HT1080 (cell line): ENCODE data around the gene SPECC1. TPM values are rescaled to one million over a fixed set of nuclear protein-coding genes. Genes with fewer than 3 reads are reported as not detected.
A peak's percentile ranks its signal among the peaks of the same experiment; 100 is the strongest.
"Not testable (repeated sequence)": the region's sequence is repeated elsewhere in the genome, so short reads cannot be mapped to it uniquely, and the experiment has no call there.

ENCODE experiments used
- DNase-seq: peaks from one replicate; pipeline ENCODE4 v3.0.0-alpha.2; 2015; ENCODE audit warnings: low read depth
- small RNA-seq: library from RNA; depleted of rRNA; stranded (forward); fragments of <200 nt; gene quantifications from one replicate; pipeline ENCODE3, GENCODE V24; 2014
- total RNA-seq: library from RNA; depleted of rRNA; stranded (reverse); fragments of >200 nt; shearing (Covaris generic); gene quantifications from 2 replicates; pipeline ENCODE4 v1.2.3, GENCODE V29; 2014; rRNA removed

SPECC1 gene
- total RNA-seq, 1 experiment from 2014 or later: 45.4 TPM

DNA sequence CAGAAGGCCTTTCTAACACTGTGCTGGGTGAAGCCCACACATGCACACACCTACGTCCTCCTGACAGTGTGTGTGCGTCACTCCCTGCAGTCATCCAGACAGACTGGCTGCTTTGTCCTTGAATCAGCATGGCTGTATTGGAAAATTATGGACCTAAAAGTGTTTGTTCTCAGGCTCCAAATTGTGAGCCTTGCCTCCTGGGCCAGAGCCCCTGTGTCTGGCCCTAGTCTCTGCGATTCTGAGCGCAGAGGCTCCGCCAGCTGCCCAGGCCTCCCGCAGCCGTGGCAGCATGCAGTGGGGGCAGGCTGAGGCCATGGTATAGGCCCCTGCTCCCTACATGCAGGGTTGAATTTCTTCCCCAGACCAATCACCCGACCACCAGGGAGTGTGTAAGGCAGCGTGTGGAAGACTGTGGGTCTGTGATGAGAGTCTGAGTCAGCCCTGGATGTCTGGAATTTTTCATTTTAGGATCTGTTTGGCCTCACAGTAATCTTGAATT, 291.3 kb downstream of the SPECC1 start:
- peak; percentile 32 for DNase-seq

DNA sequence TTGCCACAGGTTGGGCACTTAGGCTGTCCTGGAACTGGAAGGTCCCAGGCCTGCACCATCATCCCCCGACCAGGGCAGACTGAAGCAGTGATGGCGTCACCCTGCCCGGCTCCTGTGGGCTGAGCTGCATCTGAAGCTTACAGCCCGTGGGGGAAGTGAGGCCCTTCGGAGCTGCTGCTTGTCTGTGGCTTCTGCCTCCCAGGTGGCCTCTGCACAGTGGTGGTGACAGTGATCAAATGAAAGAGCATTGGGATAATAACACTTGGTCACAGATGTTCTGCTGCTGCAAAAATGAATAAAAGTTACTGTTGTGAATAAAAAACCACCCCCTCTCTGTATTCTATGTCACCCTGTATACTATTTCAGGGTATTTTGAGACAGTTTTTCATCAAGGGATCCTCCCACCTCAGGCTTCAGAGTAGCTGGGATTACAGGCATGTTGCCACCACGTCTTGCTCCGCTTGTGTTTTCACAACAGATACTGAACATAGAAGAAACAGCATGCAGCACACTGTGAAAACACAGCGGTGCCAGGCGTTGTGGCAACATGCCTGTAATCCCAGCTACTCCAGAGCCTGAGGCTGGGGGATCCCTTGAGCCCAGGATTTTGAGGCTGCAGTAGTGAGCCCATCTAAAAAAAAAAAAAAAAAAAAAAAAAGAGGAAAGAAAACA, 293.2 kb downstream of the SPECC1 start:
- no peak for DNase-seq

DNA sequence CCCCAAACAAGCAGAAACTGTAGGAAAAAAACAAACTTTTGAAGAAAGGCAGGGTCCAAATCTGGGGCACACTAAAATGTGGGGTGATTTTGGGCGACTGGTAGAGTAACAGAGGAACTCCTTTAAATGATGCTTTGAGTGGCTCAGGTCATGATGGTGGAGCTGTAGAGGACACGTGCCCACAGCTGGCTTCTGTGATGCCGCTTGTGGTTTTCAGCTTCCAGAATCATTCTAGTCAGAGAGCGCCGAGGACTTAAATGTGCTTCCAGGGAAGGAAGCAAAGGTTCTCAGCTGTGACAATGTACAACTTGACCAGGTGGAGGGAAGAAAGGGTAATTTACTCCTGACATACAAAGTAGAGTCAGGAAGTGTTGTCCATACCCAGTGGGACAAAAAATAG, 295.8 kb downstream of the SPECC1 start:
- no peak for DNase-seq

DNA sequence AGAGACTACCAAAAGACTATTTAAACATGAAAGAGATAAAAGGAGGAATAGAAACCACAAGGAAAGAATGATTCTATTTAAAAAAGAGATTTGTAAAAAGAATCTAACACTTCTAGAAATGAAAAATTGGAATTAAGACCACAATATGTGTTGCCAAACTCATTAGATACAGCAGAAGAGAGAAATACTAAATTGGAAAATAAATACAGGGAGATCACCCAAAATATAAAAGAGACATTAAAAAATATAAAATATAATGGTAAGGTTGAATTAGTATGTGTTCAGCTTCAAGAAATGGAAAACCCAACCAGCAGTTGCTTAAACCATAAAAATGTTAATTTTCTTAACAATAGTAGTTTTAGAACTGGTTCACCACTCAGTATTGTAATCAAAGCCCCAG, 297.8 kb downstream of the SPECC1 start:
- no peak for DNase-seq

DNA sequence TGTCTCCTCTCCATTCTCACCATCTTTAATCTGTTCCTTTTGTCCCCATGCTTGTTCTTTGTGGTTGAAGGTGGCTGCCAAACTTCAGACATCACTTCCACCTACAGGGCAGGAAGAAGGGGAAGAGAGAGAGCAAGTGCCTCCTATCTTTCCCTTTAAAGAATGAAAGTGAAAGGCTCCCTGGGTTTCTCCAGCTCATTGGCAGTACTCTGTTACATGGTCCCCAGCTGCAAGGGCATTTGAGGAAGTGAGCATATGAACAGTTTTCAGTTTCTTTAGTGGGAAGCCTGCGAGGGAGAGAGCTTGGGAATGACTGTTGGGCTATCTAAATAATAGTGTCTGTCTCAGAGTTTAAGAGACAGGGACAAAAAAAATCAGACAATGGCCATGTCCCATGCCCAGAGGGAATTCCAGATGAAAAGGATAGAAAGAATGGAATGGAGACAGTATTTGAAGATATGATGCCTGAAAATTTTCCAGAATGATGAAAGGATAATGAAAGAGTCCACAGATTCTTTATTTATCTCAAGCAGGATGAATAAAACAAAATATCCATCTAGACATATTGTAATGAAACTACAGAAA, 298.3 kb downstream of the SPECC1 start:
- peak; percentile 1 for DNase-seq

DNA sequence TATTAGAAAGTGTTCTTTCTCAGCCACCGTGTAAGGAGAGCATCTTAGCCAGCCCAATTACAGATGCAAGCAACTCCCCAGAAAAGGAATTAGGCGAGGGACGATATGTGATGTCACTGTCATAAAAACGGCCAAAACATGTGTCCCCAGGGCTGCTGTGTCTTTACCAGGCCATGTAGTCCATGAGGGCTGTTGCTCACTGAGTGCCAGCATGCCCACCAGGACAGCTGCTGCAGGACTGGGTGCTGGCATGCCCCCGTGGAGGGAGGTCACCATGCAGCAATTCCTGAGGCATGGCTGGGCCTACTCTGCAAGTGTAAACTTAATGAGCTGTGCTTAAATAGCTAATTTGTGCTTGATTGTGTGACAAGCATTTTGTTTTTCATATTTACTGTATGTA, 301.3 kb downstream of the SPECC1 start:
- no peak for DNase-seq

DNA sequence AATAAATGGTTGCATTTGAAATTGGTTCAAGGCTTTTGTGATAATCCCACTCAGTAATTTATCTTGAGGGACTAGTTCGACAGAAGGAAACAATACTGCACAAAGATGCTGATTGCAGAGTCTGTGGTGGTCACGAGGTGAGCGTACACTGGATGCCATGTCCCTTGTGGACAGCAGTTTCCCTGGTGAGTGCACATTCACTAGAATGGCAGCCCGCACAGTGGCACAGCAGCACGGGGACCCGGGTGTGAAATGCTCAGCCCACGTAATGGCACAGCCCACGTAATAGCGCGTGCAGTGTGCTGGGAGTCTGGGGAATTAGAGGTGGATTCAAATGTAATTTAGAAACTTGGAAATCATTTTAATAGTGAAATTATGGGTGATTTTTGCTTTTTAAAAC, 304.1 kb downstream of the SPECC1 start:
- DNase-seq: no peak

DNA sequence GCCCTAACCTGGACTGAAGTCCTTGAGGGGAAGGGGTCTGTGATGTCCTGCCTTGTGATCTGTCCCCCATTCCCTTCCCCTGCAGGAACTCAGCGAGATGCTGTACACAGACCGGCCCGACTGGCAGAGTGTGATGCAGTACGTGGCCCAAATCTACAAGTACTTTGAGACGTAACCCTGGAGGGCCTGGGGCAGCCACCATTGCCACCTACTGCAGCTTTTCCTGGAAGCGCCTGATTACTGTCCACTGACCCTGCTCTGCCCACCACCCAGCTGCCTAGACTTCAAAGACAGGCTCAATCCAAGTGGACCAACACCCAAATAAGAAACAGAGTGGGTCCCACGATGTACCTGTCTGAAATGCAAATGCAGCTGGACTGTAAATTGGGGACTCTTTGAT, 304.7 kb downstream of the SPECC1 start:
- DNase-seq: no peak

DNA sequence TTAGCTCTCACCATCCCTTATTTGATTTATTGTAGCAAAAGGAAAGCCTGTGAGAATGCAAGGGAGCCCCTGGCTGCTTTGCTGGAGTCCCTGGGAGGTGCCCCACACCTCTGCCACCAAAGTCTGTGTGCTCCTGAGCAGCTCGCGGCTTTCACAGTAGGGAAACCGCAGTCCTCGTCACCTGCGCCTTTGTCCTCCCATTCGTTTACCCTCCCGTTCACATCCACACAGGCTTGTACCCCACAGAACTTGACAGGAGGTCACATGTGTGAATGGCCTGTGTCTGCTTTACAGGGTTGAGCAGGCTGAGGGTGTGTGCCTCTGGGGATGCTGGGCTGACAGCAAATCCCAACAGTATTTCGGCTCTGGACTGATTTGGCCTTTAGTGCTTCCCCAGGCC, 305.7 kb downstream of the SPECC1 start:
- DNase-seq: no peak

DNA sequence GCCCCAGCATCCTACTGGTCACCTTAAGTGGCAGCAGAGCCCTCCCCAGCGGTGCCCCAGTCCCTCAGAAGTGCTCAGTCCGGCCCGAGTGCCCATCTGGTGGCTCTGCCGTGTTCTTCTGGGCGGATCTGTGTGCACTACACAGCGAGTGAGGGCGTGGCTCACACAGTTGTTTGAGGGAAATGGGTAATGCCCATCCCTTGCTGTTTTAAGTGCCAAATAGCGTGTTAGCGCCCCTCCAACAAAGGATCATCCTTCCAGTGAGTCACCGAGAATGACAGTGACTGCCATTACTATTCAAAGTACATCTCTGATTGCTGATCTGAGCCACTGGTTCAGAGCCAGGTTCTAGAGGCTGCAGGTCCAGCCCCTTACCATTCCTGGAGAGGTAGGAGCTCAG, 306.2 kb downstream of the SPECC1 start:
- no peak for DNase-seq

DNA sequence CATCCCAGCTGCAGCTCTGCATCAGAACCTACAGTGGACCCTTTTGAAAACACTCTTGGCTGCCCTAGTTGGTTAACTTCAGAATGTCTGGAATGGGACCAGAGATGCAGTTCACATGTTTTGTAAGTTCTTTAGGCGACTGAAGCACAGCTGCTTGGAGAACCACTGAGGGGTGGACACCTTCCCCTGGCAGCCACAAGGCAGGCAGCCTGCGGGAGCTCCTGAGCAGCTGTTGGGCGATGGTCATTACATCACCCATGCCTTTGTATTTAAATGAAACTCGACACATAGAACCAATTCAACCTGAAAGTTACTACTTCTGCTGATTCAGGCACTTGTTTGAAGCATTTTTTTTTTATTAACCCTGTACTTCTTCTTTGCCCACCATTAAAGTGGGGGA, 306.7 kb downstream of the SPECC1 start:
- DNase-seq: no peak

DNA sequence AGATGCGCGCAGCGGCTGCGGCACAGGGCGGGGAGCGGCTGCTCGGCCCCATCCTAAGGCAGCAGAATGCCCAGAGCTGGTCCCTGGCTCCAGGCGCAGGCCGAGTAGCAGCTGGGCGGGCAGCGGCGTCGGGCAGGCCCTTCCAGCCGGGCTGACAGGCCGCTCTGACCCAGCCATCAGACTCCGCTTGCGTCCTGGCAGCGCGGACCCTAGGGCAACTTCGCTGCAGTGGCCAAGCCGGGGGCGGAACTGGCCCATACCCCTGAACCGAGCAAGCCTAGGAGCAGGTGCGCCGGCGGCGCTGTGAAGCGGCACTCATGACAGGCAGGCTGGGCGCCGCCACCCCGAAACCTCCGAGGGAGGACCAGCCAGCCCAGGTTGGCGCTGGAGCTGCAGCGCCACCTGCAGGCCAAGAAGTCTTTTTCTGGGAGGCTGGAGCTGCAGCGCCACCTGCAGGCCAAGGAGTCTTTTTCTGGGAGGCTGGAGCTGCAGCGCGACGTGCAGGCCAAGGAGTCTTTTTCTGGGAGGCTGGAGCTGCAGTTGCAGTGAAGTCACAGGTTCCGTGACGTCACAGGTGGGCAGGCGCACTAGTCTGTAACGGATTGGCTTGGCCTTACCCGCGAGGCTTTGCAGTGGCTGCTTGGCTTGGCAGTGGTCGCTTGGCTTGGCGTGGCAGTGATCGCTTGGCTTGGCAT, 311.5 kb downstream of the SPECC1 start:
- peak; percentile 15 for DNase-seq

DNA sequence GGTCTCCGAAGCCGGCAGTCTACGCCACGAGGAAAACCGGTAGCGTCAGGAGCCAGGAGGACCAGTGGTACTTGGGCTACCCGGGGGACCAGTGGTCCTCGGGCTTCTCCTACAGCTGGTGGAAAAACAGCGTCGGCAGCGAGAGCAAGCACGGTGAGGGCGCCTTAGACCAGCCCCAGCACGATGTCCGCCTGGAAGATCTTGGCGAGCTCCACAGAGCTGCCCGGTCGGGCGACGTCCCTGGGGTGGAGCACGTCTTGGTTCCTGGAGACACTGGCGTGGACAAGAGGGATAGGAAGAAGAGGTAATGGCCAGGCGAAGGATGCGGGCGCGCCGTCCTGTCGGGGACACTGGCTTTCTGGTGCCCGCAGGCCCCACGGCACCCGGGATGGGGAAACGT, 312.2 kb downstream of the SPECC1 start:
- not testable (repeated sequence) for DNase-seq

DNA sequence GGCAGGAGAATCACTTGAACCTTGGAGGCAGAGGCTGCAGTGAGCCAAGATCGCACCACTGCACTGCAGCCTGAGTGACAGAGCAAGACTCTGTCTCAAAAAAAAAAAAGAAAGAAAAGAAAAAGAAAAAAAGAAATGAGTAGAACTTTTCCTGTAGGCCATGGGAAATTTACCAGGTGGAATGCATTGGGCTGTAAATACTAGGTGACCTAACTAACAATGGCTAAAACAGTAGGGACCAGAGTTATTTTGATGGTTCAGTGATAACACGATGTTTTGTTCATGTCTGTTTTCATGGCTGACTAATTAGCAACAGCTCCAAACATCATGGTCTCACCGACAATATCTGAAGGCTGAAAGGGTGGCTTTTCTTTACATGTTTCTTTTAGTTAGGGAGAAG, 318.6 kb downstream of the SPECC1 start:
- not testable (repeated sequence) for DNase-seq

DNA sequence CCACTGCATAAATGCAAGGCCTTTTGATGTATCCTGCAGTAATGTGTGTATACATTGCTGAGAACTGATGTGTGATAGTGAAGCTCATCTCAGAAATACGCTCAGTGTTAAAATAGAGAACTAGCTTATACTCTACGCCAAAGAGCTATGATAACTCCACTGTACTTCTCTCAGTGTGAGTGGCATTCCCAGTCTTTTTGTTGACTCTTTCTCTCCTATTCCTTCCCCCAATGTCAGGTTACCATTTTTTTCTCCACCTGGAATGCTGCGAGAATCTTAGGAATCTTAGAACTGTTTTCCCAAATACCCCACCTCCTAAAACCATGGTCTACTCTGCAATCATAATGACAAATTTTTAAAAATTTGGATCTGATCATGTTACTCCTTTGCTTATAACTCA, 342.2 kb downstream of the SPECC1 start:
- not testable (repeated sequence) for DNase-seq

DNA sequence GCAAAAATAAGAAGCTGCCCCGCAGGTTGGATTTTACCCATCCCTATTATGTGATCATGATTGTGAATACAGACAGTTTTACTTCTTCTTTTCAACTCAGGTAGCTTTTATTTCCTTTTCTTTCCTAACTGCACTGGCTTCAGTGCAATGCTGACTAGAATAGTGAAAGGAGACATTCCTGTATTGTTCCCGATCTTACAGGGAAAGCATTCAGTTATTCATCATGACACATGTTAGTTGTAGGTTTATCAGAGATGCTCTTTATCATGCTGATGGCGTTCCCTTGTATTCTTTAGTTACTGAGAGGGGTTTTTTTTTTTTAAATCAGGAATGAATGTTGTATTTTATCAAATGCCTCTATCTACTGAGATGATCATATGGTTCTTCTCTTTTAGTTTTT, 343.4 kb downstream of the SPECC1 start:
- DNase-seq: not testable (repeated sequence)

DNA sequence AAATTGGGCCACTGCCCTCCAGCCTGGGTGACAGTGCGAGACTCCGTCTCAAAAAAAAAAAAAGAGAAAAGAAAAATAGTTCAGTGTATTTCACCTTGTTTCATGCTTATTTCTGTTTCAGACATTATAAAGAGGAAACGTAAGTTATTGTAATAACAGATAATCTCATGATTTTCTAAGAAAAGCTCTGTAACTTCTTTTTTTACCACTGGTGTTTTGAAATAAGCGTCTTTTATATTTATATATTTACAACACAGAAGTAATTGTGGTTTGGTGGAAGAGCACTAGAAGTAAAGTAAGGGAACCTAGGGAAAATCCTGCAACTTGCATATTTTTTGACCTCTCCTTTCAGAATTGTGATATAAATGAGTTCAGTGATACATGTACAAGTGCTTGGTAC, 354.7 kb downstream of the SPECC1 start:
- not testable (repeated sequence) for DNase-seq

Small RNA genes lying within 50 kb of the gene (small RNA-seq; reads per million reads assigned to genes)
- gene AC008088.1 (not detected), gene RNU6-1057P (not detected), gene RNU6-258P (not detected), gene RNU6-467P (not detected)

Other genes starting within 250 kb of the SPECC1 start
- gene ULK2, start 141.4 kb upstream of the SPECC1 start, total RNA-seq: 1.9 and 4.9 TPM in 2 replicates
- 15.4 and 15.9 TPM in 2 replicates for gene AKAP10, start 31.5 kb upstream of the SPECC1 start, total RNA-seq